Duodenal mucosa (tissue), 2 donors: Measurements from ENCODE around the gene RNPS1.
A peak's percentile ranks its signal among the peaks of the same experiment; 100 is the strongest.

Experiments
- H3K27ac ChIP-seq: one replicate; pipeline ENCODE4 v1.7.0; 2013; ENCODE audit warnings: low read depth, low read length
- H3K27me3 ChIP-seq, 2 donors: one replicate each; pipeline ENCODE4 v1.7.0; 2013; ENCODE audit warnings: low read length in 2 of 2, control low read depth in 1 of 2; ENCODE audit not compliant: insufficient read depth in 2 of 2, control insufficient read depth in 1 of 2
- H3K36me3 ChIP-seq, 2 donors: one replicate each; pipeline ENCODE4 v1.7.0; 2013; ENCODE audit warnings: low read length in 2 of 2, control low read depth in 1 of 2; ENCODE audit not compliant: insufficient read depth in 2 of 2, control insufficient read depth in 1 of 2
- H3K4me1 ChIP-seq, 2 donors: one replicate each; pipeline ENCODE4 v1.7.0; 2013; ENCODE audit warnings: low read length in 2 of 2, control low read depth in 1 of 2; ENCODE audit not compliant: insufficient read depth in 2 of 2, control insufficient read depth in 1 of 2
- H3K4me3 ChIP-seq, 2 donors: one replicate each; pipeline ENCODE4 v1.7.0; 2013; ENCODE audit warnings: low read length in 2 of 2, low read depth in 1 of 2
- H3K9ac ChIP-seq, 2 donors: one replicate each; pipeline ENCODE4 v1.7.0; 2013; ENCODE audit warnings: low read length in 2 of 2, low read depth in 1 of 2
- H3K9me3 ChIP-seq, 2 donors: one replicate each; pipeline ENCODE4 v1.7.0; 2013; ENCODE audit warnings: low read length in 2 of 2, control low read depth in 1 of 2; ENCODE audit not compliant: control insufficient read depth in 1 of 2

Gene RNPS1

DNA sequence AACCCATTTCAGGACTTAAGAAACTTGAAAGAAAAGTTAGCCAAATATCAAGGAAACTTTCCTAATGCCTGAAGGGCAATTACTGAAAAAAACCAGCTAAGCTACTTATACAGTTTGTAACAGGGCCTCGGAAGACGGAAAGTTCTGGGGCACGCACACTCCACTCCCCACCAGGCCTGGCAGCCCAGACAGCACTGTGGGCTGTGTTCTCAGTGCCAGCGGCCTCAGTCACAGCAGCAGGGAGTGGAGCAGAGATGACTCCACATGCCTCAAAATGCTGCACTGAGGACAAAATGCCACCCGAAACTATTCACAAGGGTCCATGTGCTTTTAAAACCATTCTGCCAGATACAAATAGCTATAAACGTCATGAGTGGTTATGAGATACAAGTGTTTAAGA lies 10.2 kb downstream of the RNPS1 start:
- no peak overlapping the region for H3K27ac ChIP-seq
- no peaks in the 10 kb centered on the region for H3K9me3 ChIP-seq
- no peak overlapping the region for H3K4me3 ChIP-seq
- no peak overlapping the region for H3K9ac ChIP-seq
- no peaks in the 10 kb centered on the region for H3K4me1 ChIP-seq
- H3K36me3 ChIP-seq, result peaks cover 42 to 88% of the 10 kb centered on the region in 2 donors
- H3K27me3 ChIP-seq, result no peaks in the 10 kb centered on the region

DNA sequence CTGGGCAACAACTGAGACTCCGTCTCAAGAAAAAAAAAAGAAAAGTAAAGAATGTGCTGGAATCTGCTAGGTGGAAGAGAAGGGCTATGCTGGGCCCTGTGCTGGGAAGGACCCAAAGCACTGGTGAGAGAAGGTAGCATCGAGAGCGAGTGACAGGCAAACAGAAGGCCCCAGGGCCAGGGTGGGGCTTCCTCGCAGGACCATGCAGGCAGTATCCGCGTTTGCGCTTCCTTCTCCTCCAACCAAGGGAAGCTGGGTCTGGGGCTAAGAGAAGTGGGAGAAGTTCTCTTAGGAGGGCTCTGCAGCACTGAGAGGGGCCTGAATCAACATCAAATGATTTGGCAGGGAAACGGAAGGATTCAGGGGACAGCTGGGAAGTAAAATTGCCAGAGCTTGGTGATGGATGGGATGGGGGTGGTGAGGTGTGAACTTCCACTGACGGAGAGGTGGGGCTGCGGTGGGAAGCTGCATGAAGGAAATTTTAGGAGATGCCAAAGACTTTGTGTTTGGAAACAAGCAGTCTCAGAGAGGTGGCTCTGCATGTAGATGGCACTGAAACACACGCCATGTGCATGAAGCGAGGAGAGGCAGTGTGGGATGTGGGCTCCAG lies 11.3 kb downstream of the RNPS1 start:
- Histone ChIP-seq H3K27me3 (no peaks in the 10 kb centered on the region), H3K9me3 (no peaks in the 10 kb centered on the region), H3K9ac (no peak overlapping the region), H3K36me3 (peaks cover 31 to 78% of the 10 kb centered on the region in 2 donors), H3K27ac (no peak overlapping the region), H3K4me1 (peaks cover 7 to 8% of the 10 kb centered on the region in 2 donors), H3K4me3 (no peak overlapping the region)

DNA sequence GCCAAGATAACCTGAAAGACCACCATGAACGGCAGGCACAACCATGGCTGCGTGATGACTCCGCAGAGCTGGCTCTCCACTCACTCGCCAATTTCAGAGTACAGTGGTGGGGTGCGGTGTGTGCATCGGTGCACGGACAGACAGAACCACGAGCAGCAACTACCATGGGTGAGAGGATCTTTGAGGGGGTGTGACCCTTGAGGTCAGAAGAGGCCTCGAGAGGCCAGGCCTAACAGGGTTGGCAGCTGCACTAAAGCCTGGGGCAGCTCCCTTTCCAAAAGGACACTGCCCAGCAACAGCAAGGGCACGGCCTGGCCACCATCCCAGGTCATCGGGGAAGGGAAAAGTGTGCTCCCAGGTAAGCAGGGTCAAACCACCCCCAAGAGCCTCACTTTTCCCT lies 14.6 kb downstream of the RNPS1 start:
- Histone ChIP-seq H3K27ac (no peak overlapping the region), H3K36me3 (peaks cover 25 to 53% of the 10 kb centered on the region in 2 donors), H3K4me1 (peaks cover 8 to 15% of the 10 kb centered on the region in 2 donors)

DNA sequence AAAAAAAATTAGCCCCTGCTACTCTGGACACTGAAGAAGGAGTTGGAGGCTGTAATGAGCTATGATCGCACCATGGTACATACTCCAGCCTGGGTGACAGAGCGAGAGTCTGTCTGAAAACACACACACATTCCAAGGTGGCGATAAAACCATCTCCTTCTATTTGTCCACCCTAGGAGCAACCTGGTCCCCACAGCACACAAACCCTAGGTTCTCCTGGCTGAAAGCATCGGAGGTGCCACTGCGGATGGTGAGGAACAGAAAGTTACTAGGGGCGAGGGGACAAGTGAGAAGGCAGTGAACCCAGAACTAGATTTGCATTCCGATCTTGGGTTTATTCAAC lies 15.1 kb downstream of the RNPS1 start:
- H3K9ac ChIP-seq, result no peak overlapping the region
- no peak overlapping the region for H3K27ac ChIP-seq
- no peak overlapping the region for H3K4me3 ChIP-seq
- peaks cover 20 to 49% of the 10 kb centered on the region in 2 donors for H3K36me3 ChIP-seq
- peaks cover 8 to 15% of the 10 kb centered on the region in 2 donors for H3K4me1 ChIP-seq
- H3K9me3 ChIP-seq, result no peaks in the 10 kb centered on the region
- no peaks in the 10 kb centered on the region for H3K27me3 ChIP-seq

More for the DNA sequence above, 14.6 kb downstream of the RNPS1 start:
- no peaks in the 10 kb centered on the region for H3K27me3 ChIP-seq
- H3K9ac ChIP-seq, result no peak overlapping the region
- H3K4me3 ChIP-seq, result no peak overlapping the region
- no peaks in the 10 kb centered on the region for H3K9me3 ChIP-seq

GRCh38 chr16:2251296-2252111 lies 16.4 kb downstream of the RNPS1 start, which contains the start of gene ECI1:
ECI1 (minus strand) TSS chr16:2251587; CDS start chr16:2251566, 21 bp downstream.
- H3K27me3 ChIP-seq, result no peaks in the 10 kb centered on the region
- H3K4me1 ChIP-seq, result peaks cover 8 to 15% of the 10 kb centered on the region in 2 donors
- H3K4me3 ChIP-seq, result peak within 1 kb of the TSS; percentile 76 to 77
- H3K9ac ChIP-seq, result peak within 1 kb of the TSS; percentile 61 to 77
- peaks cover 10 to 40% of the 10 kb centered on the region in 2 donors for H3K36me3 ChIP-seq
- peak within 1 kb of the TSS; percentile 81 for H3K27ac ChIP-seq
- H3K9me3 ChIP-seq, result no peaks in the 10 kb centered on the region

DNA sequence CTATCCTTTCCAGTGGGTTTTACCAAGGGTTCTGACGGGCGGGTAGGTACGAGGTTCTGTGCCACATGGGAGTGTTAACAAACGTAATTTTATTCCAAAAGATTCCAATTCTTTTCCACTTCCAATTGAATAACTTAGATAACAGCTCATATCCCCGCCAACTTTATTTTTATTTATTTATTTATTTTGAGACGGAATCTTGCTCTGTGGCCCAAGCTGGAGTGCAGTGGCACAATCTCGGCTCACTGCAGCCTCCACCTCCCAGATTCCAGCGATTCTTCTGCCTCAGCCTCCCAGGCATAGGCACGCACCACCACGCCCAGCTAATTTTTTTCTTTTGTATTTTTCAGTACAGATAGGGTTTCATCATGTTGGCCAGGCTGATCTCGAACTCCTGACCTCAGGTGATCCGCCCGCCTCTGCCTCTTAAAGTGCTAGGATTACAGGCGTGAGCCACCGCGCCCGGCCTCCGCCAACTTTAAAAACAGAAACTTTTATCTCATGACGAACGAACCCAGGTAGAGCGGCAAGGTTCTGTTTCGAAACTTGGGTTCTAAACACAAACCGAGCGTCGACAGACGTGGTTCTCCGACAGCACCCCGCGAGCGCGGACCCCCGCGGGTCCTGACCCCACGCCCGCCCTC lies 17.2 kb downstream of the RNPS1 start:
- H3K4me1 ChIP-seq, result peaks cover 8 to 15% of the 10 kb centered on the region in 2 donors
- H3K9me3 ChIP-seq, result no peaks in the 10 kb centered on the region
- H3K36me3 ChIP-seq, result peaks cover 16 to 40% of the 10 kb centered on the region in 2 donors
- H3K27ac ChIP-seq, result peak overlapping the region; percentile 81
- H3K27me3 ChIP-seq, result no peaks in the 10 kb centered on the region
- peak overlapping the region; percentile 76 to 77 for H3K4me3 ChIP-seq
- peak overlapping the region; percentile 61 to 77 for H3K9ac ChIP-seq

GRCh38 chr16:2246301-2246885 lies 21.5 kb downstream of the RNPS1 start:
- no peak overlapping the region for H3K9ac ChIP-seq
- no peaks in the 10 kb centered on the region for H3K27me3 ChIP-seq
- no peak overlapping the region for H3K27ac ChIP-seq
- H3K9me3 ChIP-seq, result no peaks in the 10 kb centered on the region
- no peak overlapping the region for H3K4me3 ChIP-seq
- peaks cover 30 to 49% of the 10 kb centered on the region in 2 donors for H3K36me3 ChIP-seq
- H3K4me1 ChIP-seq, result peaks cover 0 to 6% of the 10 kb centered on the region in 2 donors

DNA sequence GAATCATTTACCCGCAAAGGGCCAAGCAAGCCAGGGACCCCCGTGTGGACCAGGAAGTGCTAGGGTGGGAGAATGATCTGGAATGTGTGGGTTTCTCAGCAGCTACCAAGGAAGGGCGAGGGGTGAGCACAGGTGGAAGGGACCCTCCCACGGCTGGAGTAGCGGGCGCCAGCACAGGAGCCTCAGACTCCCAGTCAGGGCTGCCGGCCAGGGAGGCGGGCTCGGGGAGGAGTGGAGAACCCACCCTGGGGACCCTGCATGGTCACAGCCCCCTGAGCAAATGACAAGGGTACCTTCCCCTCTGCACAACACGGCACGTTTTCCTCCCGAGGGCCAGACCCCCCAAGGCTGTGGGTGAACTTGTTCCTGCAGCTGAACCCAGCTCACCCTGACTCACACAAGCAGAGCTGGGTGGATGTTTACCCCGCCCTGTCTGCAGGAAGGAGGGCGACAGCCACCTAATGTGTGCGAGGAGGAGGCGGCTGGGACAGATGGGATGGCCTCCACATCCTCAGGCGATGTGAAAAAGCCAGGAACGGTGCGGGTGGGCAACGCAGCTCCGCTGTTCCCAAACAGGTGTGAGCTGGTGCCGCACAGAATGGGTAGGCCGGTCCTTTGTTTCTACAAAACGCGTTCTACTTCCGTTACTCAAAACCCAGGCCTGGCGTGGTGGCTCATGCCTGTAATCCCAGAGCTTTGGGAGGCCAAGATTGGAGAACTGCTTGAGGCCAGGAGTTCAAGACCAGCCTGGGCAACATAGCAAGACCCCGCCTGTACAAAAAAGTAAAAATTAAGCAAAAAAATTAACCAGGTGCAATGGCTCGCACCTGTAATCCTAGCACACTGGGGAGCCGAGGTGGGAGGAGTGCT lies 22.8 kb downstream of the RNPS1 start:
- Histone ChIP-seq H3K36me3 (peaks cover 30 to 49% of the 10 kb centered on the region in 2 donors), H3K9ac (no peak overlapping the region)

GRCh38 chr16:2244301-2244700 lies 23.6 kb downstream of the RNPS1 start:
- H3K27me3 ChIP-seq, result no peaks in the 10 kb centered on the region
- H3K9ac ChIP-seq, result no peak overlapping the region
- H3K4me3 ChIP-seq, result no peak overlapping the region
- H3K4me1 ChIP-seq, result no peaks in the 10 kb centered on the region
- H3K36me3 ChIP-seq, result peaks cover 30 to 49% of the 10 kb centered on the region in 2 donors
- no peak overlapping the region for H3K27ac ChIP-seq
- no peaks in the 10 kb centered on the region for H3K9me3 ChIP-seq

More for the DNA sequence above, 22.8 kb downstream of the RNPS1 start:
- no peaks in the 10 kb centered on the region for H3K27me3 ChIP-seq
- H3K4me1 ChIP-seq, result peaks cover 0 to 3% of the 10 kb centered on the region in 2 donors
- H3K9me3 ChIP-seq, result no peaks in the 10 kb centered on the region
- no peak overlapping the region for H3K4me3 ChIP-seq
- no peak overlapping the region for H3K27ac ChIP-seq
